Transverse colon (tissue), 4 donors: ENCODE measurements around the gene HBZ.

Source experiments
- CTCF ChIP-seq, 5 experiments: fragments of 200-600 bp in 3 of 5; fragments of 450-650 bp in 2 of 5; sonication (generic) in 3 of 5; IDR thresholded peaks; 1 replicate in 2 of 5; 2 replicates in 3 of 5; pipeline ENCODE4 v1.5.1; 2016 to 2017; ENCODE audit warnings: antibody characterized with exemption in 5 of 5, inconsistent platforms in 3 of 5, mild to moderate bottlenecking in 2 of 5, moderate library complexity in 1 of 5
- EP300 ChIP-seq: sonication (generic); formaldehyde crosslinking; IDR thresholded peaks from one replicate; pipeline ENCODE4 v1.6.1; 2017; ENCODE audit warnings: antibody characterized with exemption, low read depth
- POLR2A ChIP-seq: fragments of 450-650 bp; IDR thresholded peaks from one replicate; pipeline ENCODE4 v1.6.1; 2016; ENCODE audit warnings: antibody characterized with exemption, mild to moderate bottlenecking, moderate library complexity
- POLR2AphosphoS5 ChIP-seq, 3 donors: sonication (generic); formaldehyde crosslinking; IDR thresholded peaks; one replicate each; pipeline ENCODE4 v1.6.1; 2016; ENCODE audit warnings: antibody characterized with exemption in 3 of 3

GRCh38 chr16:180101-180675, 27.7 kb downstream of the HBZ start, which contains the start of gene HBQ1:
- TF ChIP-seq CTCF (IDR thresholded peaks at IDR 0.05), result no peak
- TF ChIP-seq POLR2A, result no peak
- no peak for TF ChIP-seq EP300
- no peak for TF ChIP-seq POLR2AphosphoS5 (IDR thresholded peaks at IDR 0.05)
